ENCODE data around the gene CHAF1A.

The CHAF1A gene

GRCh38 chr19:4366666-4367335 lies 35.6 kb upstream of the CHAF1A start:
- DNase-seq (ENCODE audit: low spot score), result no peak
- in situ Hi-C loops (cut with MboI; ENCODE audit: low sequenced_read_pairs, unreplicated experiment), result no loop called here
- no peak for TF ChIP-seq CTCF (IDR thresholded peaks at IDR 0.05; ENCODE audit: borderline replicate concordance, control extremely low read depth, extremely low read depth, insufficient read depth, missing control alignments)

- in situ Hi-C loops (cut with MboI; ENCODE audit: low sequenced_read_pairs, unreplicated experiment), result no loop called here
- no peak for TF ChIP-seq CTCF (IDR thresholded peaks at IDR 0.05; ENCODE audit: borderline replicate concordance, control extremely low read depth, extremely low read depth, insufficient read depth, missing control alignments)
- no peak for DNase-seq (ENCODE audit: low spot score)
These were observed 35.1 kb upstream of the CHAF1A start for GRCh38 chr19:4367336-4367723.

- DNase-seq (ENCODE audit: low spot score), result no peak
- in situ Hi-C loops (cut with MboI; ENCODE audit: low sequenced_read_pairs, unreplicated experiment), result no loop called here
- no peak for TF ChIP-seq CTCF (IDR thresholded peaks at IDR 0.05; ENCODE audit: borderline replicate concordance, control extremely low read depth, extremely low read depth, insufficient read depth, missing control alignments)
These were observed 34.7 kb upstream of the CHAF1A start for GRCh38 chr19:4367781-4368127.

DNA sequence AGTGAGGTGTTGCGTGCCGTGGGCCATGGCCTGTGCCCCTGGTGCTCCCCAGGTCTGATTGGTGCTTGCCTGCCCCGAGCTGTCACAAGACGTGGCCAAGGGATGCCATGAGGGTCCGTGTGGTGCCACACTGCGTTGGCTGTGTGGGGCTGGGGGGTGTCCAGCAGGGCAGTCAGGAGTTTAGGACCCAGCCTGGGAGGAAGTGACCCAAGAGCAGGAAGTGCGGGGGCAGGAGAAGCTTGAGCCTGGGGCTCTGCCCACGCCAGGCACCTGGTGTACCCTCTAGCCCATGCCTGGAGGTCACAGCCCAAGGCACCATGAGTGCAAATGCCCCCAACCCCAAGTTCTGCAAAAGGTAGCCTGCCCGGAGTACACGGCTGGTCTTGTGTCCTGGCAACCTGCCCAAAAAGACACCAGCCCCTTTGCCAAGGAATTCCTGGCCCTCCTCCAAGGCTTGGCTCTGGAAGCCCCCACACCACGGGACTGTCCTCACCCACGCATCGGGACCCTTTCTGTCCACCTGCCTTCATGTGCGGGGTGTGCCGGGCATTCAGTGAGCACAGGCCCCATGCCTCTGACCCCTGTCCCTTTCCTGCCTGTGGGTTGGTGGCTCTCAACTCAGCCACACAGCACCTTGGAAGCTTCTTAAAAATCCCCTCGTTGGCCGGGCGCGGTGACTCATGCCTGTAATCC lies 34.2 kb upstream of the CHAF1A start:
- DNase-seq (ENCODE audit: low spot score), result no peak
- no peak for TF ChIP-seq CTCF (IDR thresholded peaks at IDR 0.05; ENCODE audit: borderline replicate concordance, control extremely low read depth, extremely low read depth, insufficient read depth, missing control alignments)
- in situ Hi-C loops (cut with MboI; ENCODE audit: low sequenced_read_pairs, unreplicated experiment), result no loop called here

DNA sequence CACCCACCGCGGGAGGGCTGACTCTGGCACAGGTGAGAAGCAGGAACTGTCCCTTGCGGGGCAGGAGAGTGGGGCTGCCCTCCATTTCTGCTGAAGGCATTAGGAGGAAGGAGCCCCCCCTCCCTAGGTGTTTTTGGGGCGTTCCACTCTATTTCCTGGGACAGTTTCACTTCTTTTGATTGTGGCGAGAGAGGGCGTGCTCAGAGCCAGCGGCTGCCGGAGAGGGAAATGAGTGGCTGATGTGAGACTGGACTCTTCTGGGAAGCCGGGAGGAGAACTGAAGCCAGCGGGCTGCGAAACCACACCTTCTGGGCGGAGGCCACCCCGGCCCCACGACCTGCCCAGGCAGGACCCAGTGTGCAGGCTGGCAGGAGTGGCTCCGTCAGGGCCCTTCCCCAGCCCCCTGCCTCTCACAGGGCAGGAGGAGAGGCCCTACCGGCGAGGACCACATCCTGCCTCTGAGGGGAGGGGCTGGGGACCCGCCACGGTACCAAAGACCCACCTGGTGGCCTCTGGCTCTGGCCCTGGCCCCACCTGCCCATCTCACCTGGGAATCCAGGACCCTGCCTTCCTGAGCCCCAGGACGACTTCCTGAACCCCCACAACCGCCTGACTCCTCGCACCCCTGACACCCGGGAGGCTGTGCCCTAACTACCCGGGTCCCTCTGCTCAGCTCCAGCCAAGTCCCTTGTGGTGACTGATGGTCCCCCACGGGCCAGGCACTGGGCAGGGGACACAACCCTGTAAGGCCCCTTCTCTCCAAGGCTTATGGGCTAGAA lies 33.1 kb upstream of the CHAF1A start:
- TF ChIP-seq CTCF (IDR thresholded peaks at IDR 0.05; ENCODE audit: borderline replicate concordance, control extremely low read depth, extremely low read depth, insufficient read depth, missing control alignments), result no peak
- in situ Hi-C loops (cut with MboI; ENCODE audit: low sequenced_read_pairs, unreplicated experiment), result no loop called here
- DNase-seq (ENCODE audit: low spot score), result peak; percentile 79

DNA sequence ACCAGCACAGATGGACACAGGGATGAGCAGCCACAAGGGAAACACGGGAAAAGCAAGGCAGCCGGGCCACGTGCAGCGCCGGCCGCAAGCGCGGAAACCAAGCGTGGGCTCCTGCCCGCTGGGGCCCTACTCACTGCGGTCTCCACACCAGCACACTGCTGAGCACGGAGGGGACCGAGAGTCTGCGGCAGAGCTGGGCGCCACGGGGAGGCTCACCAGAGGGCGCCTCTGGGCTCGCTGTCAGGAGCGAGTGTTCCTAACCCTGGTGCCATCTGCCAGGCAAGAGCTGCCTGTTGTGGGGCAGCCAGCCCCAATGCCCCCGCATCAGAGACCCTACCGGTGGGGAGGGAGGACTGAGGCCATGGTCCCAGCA lies 32.6 kb upstream of the CHAF1A start:
- peak; percentile 82 for TF ChIP-seq CTCF (IDR thresholded peaks at IDR 0.05; ENCODE audit: borderline replicate concordance, control extremely low read depth, extremely low read depth, insufficient read depth, missing control alignments)
- peak; percentile 82 for DNase-seq (ENCODE audit: low spot score)
- in situ Hi-C loops (cut with MboI; ENCODE audit: low sequenced_read_pairs, unreplicated experiment), result no loop called here
